SK-N-MC (cell line): ENCODE data around the gene HRH3.

ENCODE experiments used
- EZH2 ChIP-seq: fragments of 200-600 bp; sonication (generic); IDR thresholded peaks from one replicate; pipeline ENCODE4 v1.6.1; 2017; ENCODE audit warnings: antibody characterized with exemption
- FOXP2 ChIP-seq: optimal IDR thresholded peaks from 2 replicates; pipeline ENCODE3; 2011; ENCODE audit warnings: mild to moderate bottlenecking, moderate library complexity; ENCODE audit not compliant: insufficient read depth; ENCODE audit errors: extremely low read length, control extremely low read depth

DNA sequence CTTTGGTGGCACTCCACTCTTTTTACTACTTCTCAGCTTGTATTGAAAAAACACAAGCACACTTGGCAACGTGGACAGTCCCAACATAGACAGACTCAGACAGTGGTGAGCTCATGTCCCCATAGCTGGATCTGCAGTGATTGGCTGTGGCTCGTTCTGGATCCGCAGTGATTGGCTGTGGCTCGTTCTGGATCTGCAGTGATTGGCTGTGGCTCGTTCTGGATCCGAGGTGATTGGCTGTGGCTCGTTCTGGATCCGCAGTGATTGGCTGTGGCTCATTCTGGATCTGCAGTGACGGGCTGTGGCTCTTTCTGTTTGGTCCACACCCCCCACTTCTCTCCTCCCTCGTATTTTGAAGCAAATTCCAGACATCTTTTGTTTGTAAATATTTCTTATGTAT is 46.3 kb upstream of the HRH3 start:
- TF ChIP-seq EZH2 (no peak), FOXP2 (no peak)
